Measurements from ENCODE around the gene CLCNKB. TPM values are rescaled to one million over a fixed set of nuclear protein-coding genes. Genes with fewer than 3 reads are reported as not detected.
A peak's percentile ranks its signal among the peaks of the same experiment; 100 is the strongest.
"Not testable (repeated sequence)": the region's sequence is repeated elsewhere in the genome, so short reads cannot be mapped to it uniquely, and the experiment has no call there.

CLCNKB gene
- total and polyA plus RNA-seq, 4 donors = 0.06 to 1.9 (median 0.29) TPM

DNA sequence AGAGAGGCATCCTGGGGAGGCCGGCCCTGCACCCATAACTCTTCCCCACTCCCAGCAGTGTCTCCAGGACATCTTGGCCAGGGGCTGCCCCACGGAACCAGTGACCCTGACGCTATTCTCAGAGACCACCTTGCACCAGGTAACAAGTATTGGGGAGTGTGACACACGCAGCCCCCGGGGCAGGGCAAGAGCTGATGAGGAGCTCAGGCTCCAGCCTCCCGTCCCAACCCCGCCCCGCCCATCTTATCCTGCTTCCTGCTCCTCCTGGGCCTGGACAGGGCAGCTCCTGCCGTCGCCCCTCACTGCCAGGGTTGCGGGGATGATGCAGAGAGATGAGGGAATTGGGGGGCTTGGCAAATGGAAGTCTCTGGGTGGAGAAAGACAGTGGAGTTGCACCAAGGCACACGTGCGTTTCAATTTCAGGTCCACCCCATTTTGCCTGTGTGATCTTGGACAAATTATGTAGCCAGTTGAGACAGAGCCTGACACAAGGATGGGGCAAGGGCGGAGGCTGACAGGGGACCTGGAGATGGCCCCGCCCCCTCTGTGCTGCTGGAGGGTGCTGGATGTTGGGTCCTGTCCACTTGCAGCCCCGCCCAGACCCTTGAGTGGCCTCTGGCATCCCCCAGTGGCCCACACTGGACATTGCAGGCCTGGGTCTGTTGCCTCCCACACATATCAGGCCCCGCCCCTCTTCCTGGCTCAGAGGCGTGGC is 11.0 kb upstream of the CLCNKB start:
- Histone ChIP-seq H3K9me3 (ENCODE audit: control insufficient read depth in 4 of 4, insufficient read depth in 3 of 4, low read length in 3 of 4) (no peaks in the 10 kb centered on the region), H3K4me1 (ENCODE audit: control insufficient read depth in 5 of 5, insufficient read depth in 5 of 5, low read length in 5 of 5) (peaks cover 0 to 4% (median 0%) of the 10 kb centered on the region in 5 donors), H3K9ac (ENCODE audit: insufficient read depth in 1 of 2, low read length in 2 of 2) (no peak overlapping the region), H3K27ac (ENCODE audit: low read depth in 1 of 2, low read length in 1 of 2) (no peak overlapping the region), H3K36me3 (ENCODE audit: control insufficient read depth in 4 of 4, insufficient read depth in 4 of 4, low read length in 4 of 4) (no peaks in the 10 kb centered on the region), H3K27me3 (ENCODE audit: control insufficient read depth in 3 of 3, insufficient read depth in 3 of 3, low read length in 2 of 3) (no peaks in the 10 kb centered on the region), H3K4me3 (no peak overlapping the region)
- WGBS, 2 donors = 55 to 61% methylated on average over 18 of the region's 18 CpGs
- DNase-seq (peak; percentile 87 to 90 (median 87)), ATAC-seq (ENCODE audit: insufficient read depth, low FRiP score) (peak; percentile 88)
- TF ChIP-seq, protein P1, sequence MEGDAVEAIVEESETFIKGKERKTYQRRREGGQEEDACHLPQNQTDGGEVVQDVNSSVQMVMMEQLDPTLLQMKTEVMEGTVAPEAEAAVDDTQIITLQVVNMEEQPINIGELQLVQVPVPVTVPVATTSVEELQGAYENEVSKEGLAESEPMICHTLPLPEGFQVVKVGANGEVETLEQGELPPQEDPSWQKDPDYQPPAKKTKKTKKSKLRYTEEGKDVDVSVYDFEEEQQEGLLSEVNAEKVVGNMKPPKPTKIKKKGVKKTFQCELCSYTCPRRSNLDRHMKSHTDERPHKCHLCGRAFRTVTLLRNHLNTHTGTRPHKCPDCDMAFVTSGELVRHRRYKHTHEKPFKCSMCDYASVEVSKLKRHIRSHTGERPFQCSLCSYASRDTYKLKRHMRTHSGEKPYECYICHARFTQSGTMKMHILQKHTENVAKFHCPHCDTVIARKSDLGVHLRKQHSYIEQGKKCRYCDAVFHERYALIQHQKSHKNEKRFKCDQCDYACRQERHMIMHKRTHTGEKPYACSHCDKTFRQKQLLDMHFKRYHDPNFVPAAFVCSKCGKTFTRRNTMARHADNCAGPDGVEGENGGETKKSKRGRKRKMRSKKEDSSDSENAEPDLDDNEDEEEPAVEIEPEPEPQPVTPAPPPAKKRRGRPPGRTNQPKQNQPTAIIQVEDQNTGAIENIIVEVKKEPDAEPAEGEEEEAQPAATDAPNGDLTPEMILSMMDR (IDR thresholded peaks at IDR 0.05; ENCODE audit: control extremely low read depth, extremely low read depth) = peak; percentile 97

DNA sequence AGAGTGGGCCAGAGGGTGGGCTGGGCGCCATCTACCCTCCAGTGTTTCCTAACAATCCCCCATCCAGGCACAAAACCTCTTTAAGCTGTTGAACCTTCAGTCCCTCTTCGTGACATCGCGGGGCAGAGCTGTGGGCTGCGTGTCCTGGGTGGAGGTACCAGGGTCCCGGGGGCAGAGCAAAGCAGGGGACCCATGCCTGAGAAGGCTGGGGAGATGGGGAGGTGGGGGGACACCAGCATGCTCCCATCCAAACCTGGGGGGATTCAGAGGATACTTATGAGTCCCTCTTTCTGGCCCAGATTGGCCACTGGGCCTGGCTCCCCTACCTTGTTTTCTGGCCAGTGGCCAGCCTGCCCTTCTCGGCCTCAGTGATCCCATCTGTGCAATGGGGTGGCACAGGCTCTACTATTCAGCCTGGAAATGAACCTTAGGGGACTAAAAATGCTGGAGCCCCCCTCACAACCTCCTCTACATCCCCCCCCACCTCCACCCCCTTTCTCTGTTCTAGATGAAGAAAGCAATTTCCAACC is 10.4 kb upstream of the CLCNKB start:
- not testable (repeated sequence) for H3K4me3 ChIP-seq; ATAC-seq (ENCODE audit: insufficient read depth, low FRiP score); H3K27ac ChIP-seq (ENCODE audit: low read depth in 1 of 2, low read length in 1 of 2); H3K36me3 ChIP-seq (ENCODE audit: control insufficient read depth in 4 of 4, insufficient read depth in 4 of 4, low read length in 4 of 4); DNase-seq; H3K4me1 ChIP-seq (ENCODE audit: control insufficient read depth in 5 of 5, insufficient read depth in 5 of 5, low read length in 5 of 5); H3K9me3 ChIP-seq (ENCODE audit: control insufficient read depth in 4 of 4, insufficient read depth in 3 of 4, low read length in 3 of 4); H3K27me3 ChIP-seq (ENCODE audit: control insufficient read depth in 3 of 3, insufficient read depth in 3 of 3, low read length in 2 of 3); H3K9ac ChIP-seq (ENCODE audit: insufficient read depth in 1 of 2, low read length in 2 of 2)
- WGBS, 2 donors = 57 to 63% methylated on average over 7 of the region's 7 CpGs

DNA sequence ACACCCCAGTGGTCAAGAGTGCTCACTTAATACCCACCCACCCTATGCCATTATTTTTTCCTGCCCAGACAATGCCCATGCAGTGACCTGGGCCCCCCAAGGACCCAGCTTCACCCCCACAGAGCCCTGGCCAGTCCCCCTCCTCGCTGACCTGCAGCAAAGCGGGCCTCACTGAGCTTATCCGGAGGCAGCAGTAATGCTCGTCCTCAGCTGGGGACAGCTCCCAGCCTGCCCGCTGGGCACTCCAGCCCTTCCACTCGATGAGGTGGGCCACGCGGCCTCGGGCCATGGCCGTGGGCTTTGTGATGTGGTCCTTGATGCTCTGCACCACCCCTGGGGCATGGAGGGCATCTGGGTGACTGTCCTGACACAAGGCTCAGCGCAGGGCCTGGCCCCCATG is 7.1 kb upstream of the CLCNKB start:
- not testable (repeated sequence) for DNase-seq; H3K27me3 ChIP-seq (ENCODE audit: control insufficient read depth in 3 of 3, insufficient read depth in 3 of 3, low read length in 2 of 3); H3K4me1 ChIP-seq (ENCODE audit: control insufficient read depth in 5 of 5, insufficient read depth in 5 of 5, low read length in 5 of 5); H3K9me3 ChIP-seq (ENCODE audit: control insufficient read depth in 4 of 4, insufficient read depth in 3 of 4, low read length in 3 of 4); H3K27ac ChIP-seq (ENCODE audit: low read depth in 1 of 2, low read length in 1 of 2); ATAC-seq (ENCODE audit: insufficient read depth, low FRiP score); H3K9ac ChIP-seq (ENCODE audit: insufficient read depth in 1 of 2, low read length in 2 of 2); H3K4me3 ChIP-seq; H3K36me3 ChIP-seq (ENCODE audit: control insufficient read depth in 4 of 4, insufficient read depth in 4 of 4, low read length in 4 of 4)
- WGBS, 2 donors = 86 to 89% methylated on average over 10 of the region's 11 CpGs

DNA sequence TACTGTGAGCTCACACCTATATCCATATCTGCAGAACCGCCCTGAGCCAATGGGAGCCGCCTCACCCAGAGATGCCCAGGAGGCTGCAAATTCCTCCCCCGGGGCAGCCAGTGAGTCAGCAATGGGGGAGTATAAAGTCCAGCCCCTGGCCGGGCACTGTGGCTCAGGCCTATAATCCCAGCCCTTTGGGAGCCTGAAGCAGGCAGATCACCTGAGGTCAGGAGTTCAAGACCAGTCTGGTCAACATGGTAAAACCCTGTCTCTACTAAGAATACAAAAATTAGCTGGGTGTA is 5.0 kb upstream of the CLCNKB start:
- ATAC-seq (ENCODE audit: insufficient read depth, low FRiP score) (no peak), DNase-seq (no peak)
- Histone ChIP-seq H3K9ac (ENCODE audit: insufficient read depth in 1 of 2, low read length in 2 of 2) (no peak overlapping the region), H3K4me1 (ENCODE audit: control insufficient read depth in 5 of 5, insufficient read depth in 5 of 5, low read length in 5 of 5) (no peaks in the 10 kb centered on the region), H3K9me3 (ENCODE audit: control insufficient read depth in 4 of 4, insufficient read depth in 3 of 4, low read length in 3 of 4) (no peaks in the 10 kb centered on the region), H3K27ac (ENCODE audit: low read depth in 1 of 2, low read length in 1 of 2) (no peak overlapping the region), H3K4me3 (no peak overlapping the region), H3K27me3 (ENCODE audit: control insufficient read depth in 3 of 3, insufficient read depth in 3 of 3, low read length in 2 of 3) (no peaks in the 10 kb centered on the region), H3K36me3 (ENCODE audit: control insufficient read depth in 4 of 4, insufficient read depth in 4 of 4, low read length in 4 of 4) (no peaks in the 10 kb centered on the region)
- TF ChIP-seq, protein P1 (IDR thresholded peaks at IDR 0.05; ENCODE audit: control extremely low read depth, extremely low read depth) = no peak
- WGBS, 2 donors = 85 to 92% methylated on average over 4 of the region's 4 CpGs

DNA sequence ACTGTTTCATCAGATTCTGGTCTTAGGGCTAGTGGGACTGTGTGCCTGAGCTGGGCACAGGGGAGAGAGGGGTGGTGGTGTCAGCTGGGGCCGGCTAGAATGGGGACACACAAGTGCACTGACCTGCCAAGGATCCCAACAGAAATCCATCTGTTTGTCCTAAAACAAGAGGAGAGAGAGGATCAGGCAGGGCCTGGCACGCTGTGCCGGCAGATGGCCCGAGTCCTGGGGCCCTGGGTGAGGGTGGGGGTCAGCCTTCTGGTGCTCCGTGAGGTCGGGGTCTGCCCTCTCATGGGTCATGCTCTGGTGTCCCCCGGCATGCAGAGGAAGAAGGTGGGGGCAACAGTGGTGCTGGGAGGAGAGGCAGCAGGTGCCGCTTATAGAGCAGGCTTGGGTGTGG is 3.7 kb upstream of the CLCNKB start:
- not testable (repeated sequence) for H3K27ac ChIP-seq (ENCODE audit: low read depth in 1 of 2, low read length in 1 of 2); H3K9me3 ChIP-seq (ENCODE audit: control insufficient read depth in 4 of 4, insufficient read depth in 3 of 4, low read length in 3 of 4); H3K4me3 ChIP-seq; DNase-seq; ATAC-seq (ENCODE audit: insufficient read depth, low FRiP score); H3K9ac ChIP-seq (ENCODE audit: insufficient read depth in 1 of 2, low read length in 2 of 2); H3K36me3 ChIP-seq (ENCODE audit: control insufficient read depth in 4 of 4, insufficient read depth in 4 of 4, low read length in 4 of 4); H3K4me1 ChIP-seq (ENCODE audit: control insufficient read depth in 5 of 5, insufficient read depth in 5 of 5, low read length in 5 of 5); H3K27me3 ChIP-seq (ENCODE audit: control insufficient read depth in 3 of 3, insufficient read depth in 3 of 3, low read length in 2 of 3)
- WGBS, 2 donors = 75 to 88% methylated on average over 7 to 8 of the region's 8 CpGs

Measured in lung (tissue), 12 donors.